ENCODE results near the gene KIAA1328.
"Not testable (repeated sequence)": the region's sequence is repeated elsewhere in the genome, so short reads cannot be mapped to it uniquely, and the experiment has no call there.

KIAA1328 gene

DNA sequence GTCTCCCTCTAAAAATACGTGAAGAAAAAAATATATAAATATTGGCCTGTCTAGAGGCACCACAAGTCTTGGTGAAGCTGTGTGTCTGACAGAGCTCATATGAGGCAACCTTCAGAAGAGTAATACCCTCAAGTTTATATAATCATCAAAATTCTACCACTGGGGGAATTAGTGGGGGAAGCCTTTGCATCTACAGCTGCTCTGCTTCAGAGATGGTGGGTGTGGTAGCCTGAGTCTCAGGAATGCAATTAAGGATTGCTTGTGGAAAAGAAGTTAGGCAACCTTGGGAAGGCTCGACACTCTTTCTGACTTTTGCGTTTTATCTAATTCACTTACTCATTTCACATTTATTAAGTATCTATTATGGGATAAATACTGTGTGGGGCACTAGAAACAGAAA is 17.5 kb upstream of the KIAA1328 start:
- Mint-ChIP-seq H3K27me3 (ENCODE audit: low read depth) (no peaks in the 10 kb centered on the region), H3K27ac (no peak overlapping the region), H3K4me3 (no peak overlapping the region), H3K4me1 (no peaks in the 10 kb centered on the region), H3K9me3 (no peaks in the 10 kb centered on the region), H3K36me3 (ENCODE audit: low read depth) (peaks cover 38% of the 10 kb centered on the region)
- TF ChIP-seq, protein P1, sequence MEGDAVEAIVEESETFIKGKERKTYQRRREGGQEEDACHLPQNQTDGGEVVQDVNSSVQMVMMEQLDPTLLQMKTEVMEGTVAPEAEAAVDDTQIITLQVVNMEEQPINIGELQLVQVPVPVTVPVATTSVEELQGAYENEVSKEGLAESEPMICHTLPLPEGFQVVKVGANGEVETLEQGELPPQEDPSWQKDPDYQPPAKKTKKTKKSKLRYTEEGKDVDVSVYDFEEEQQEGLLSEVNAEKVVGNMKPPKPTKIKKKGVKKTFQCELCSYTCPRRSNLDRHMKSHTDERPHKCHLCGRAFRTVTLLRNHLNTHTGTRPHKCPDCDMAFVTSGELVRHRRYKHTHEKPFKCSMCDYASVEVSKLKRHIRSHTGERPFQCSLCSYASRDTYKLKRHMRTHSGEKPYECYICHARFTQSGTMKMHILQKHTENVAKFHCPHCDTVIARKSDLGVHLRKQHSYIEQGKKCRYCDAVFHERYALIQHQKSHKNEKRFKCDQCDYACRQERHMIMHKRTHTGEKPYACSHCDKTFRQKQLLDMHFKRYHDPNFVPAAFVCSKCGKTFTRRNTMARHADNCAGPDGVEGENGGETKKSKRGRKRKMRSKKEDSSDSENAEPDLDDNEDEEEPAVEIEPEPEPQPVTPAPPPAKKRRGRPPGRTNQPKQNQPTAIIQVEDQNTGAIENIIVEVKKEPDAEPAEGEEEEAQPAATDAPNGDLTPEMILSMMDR (IDR thresholded peaks at IDR 0.05; ENCODE audit: unreplicated experiment in 3 of 3) = no peak

DNA sequence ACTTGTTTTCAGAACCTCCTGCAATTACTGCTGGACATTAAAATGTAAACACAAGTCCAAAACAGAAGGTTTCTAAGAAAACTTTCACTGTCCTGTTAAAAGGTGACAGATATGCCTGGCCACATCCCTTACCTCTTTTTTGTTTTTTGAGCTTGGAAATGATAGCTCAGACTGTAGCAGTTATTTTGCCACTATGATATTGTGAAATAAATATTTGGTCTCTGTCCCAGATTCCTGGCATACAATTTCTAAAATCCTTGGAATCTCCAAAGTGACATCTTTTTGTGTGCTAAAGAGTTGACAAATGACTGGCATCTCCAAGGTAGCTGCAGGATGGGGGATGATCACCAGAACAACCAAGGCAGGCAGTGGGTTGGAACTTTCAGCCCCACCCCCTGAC is 17.0 kb upstream of the KIAA1328 start:
- Mint-ChIP-seq H3K36me3 (ENCODE audit: low read depth) (peaks cover 39% of the 10 kb centered on the region), H3K27me3 (ENCODE audit: low read depth) (no peaks in the 10 kb centered on the region), H3K4me1 (no peaks in the 10 kb centered on the region), H3K27ac (no peak overlapping the region), H3K9me3 (no peaks in the 10 kb centered on the region), H3K4me3 (no peak overlapping the region)
- TF ChIP-seq, protein P1 (IDR thresholded peaks at IDR 0.05; ENCODE audit: unreplicated experiment in 3 of 3) = no peak

DNA sequence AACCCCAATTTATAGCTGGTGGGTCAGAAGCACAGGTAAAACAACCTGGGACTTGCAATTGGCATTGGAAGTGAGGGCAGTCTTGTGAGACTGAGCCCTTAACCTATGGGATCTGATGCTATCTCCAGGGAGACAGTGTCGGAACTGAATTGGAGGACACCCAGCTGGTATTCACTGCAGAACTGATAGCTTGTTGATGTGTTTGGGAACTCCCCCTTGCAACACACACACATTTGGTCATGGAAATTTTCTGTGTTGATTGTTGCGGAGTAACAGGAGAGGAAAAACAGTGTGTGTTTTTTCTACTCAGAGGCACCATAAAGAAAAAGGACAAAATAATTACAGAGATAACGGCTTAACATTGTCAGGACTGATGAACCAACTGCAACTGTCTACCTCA is 16.2 kb upstream of the KIAA1328 start:
- Mint-ChIP-seq H3K9me3 (no peaks in the 10 kb centered on the region), H3K27me3 (ENCODE audit: low read depth) (no peaks in the 10 kb centered on the region), H3K4me3 (no peak overlapping the region), H3K36me3 (ENCODE audit: low read depth) (peaks cover 35% of the 10 kb centered on the region), H3K4me1 (no peaks in the 10 kb centered on the region), H3K27ac (no peak overlapping the region)
- TF ChIP-seq, protein P1 (IDR thresholded peaks at IDR 0.05; ENCODE audit: unreplicated experiment in 3 of 3) = no peak

DNA sequence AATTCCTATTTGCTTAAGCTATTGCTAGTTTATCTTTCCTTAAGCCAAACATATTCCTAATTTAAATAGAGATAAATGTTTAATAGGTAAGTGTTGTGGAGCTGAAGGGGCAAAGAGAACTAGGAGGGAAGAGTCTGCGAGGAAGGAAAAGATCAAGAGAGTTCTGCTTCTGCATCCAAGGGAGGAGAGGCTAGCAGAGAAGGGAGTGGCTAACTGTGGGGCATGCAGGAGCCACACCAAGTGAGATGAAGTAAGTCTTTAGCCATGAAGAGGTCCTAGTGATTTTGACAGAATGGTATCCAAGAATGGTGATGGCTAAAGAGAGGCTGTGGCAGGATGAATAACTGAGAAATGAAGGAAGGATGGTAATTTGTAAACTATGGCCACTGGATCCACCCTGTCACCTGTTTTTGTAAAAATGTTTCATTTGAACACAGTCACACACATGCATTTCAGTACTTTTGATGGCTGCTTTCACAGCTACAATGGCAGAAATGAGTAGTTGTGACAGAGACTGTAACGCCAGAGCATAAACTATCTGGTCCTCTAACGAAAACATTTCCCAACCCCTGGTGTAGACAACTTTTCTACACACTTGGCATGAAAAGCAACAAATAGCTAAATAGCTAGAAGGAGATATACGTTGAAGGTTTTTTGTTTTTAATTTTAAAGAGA is 15.7 kb upstream of the KIAA1328 start:
- H3K27ac Mint-ChIP-seq = no peak overlapping the region
- no peaks in the 10 kb centered on the region for H3K27me3 Mint-ChIP-seq (ENCODE audit: low read depth)
- TF ChIP-seq, protein P1 (IDR thresholded peaks at IDR 0.05; ENCODE audit: unreplicated experiment in 3 of 3) = no peak
- peaks cover 37% of the 10 kb centered on the region for H3K36me3 Mint-ChIP-seq (ENCODE audit: low read depth)
- H3K4me1 Mint-ChIP-seq = no peaks in the 10 kb centered on the region
- no peaks in the 10 kb centered on the region for H3K9me3 Mint-ChIP-seq
- no peak overlapping the region for H3K4me3 Mint-ChIP-seq

GRCh38 chr18:36813824-36814223 is 15.1 kb upstream of the KIAA1328 start:
- H3K4me3 Mint-ChIP-seq = no peak overlapping the region
- no peaks in the 10 kb centered on the region for H3K4me1 Mint-ChIP-seq
- TF ChIP-seq, protein P1 (IDR thresholded peaks at IDR 0.05; ENCODE audit: unreplicated experiment in 3 of 3) = no peak
- H3K27me3 Mint-ChIP-seq (ENCODE audit: low read depth) = no peaks in the 10 kb centered on the region
- peaks cover 42% of the 10 kb centered on the region for H3K36me3 Mint-ChIP-seq (ENCODE audit: low read depth)
- no peak overlapping the region for H3K27ac Mint-ChIP-seq
- no peaks in the 10 kb centered on the region for H3K9me3 Mint-ChIP-seq

DNA sequence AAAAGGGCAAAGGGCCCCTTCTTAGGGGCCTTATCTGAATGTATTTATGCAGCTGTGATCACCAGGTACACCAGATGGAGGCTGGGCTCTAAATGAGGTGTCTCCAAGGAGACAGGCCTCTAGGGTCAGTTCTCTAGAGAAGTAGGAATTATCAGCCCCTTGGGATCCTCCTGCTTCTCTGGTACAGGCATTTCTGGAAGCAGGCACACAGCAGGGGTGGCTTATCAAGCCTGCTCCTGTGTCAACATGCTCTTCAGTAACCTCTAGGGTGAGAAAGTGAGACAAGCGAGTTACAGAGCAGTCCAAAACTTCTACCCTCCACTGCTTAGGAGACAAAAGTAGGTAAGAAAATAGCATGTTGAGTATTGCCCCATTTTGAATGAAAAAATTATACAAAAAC is 13.9 kb upstream of the KIAA1328 start:
- Mint-ChIP-seq H3K27ac (no peak overlapping the region), H3K36me3 (ENCODE audit: low read depth) (peaks cover 45% of the 10 kb centered on the region), H3K27me3 (ENCODE audit: low read depth) (no peaks in the 10 kb centered on the region), H3K9me3 (no peaks in the 10 kb centered on the region), H3K4me3 (no peak overlapping the region), H3K4me1 (no peaks in the 10 kb centered on the region)
- TF ChIP-seq, protein P1 (IDR thresholded peaks at IDR 0.05; ENCODE audit: unreplicated experiment in 3 of 3) = no peak

DNA sequence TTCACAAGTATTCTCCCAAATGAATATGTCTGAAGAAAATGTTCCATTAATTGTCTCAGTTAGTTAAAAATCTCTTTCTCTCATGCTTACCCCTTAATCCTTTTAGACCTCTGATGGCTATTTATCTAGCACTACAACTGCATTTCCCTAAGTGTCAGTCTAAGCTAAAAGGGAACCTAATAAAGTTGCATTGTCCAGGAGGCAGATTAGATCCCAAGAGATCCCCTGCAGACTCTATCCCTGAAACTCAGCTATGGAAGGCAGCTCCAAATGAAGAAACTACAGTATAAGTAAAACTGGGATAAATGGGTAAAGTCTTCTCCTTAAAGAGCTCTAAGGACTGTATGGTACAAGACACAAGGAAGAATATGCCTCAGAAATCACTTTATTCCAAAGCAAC is 12.8 kb upstream of the KIAA1328 start:
- H3K27me3 Mint-ChIP-seq (ENCODE audit: low read depth); H3K9me3 Mint-ChIP-seq; H3K4me3 Mint-ChIP-seq; H3K27ac Mint-ChIP-seq; H3K4me1 Mint-ChIP-seq: not testable (repeated sequence)
- peaks cover 47% of the 10 kb centered on the region for H3K36me3 Mint-ChIP-seq (ENCODE audit: low read depth)
